K562 (cell line): ENCODE measurements around the gene ETFRF1. TPM values are rescaled to one million over a fixed set of nuclear protein-coding genes. Genes with fewer than 3 reads are reported as not detected.
A peak's percentile ranks its signal among the peaks of the same experiment; 100 is the strongest.

Experiments
- ADNP ChIP-seq: fragments of 200-800 bp; sonication (Bioruptor generic); IDR thresholded peaks from 2 replicates; pipeline ENCODE4 v1.6.1; 2016; ENCODE audit warnings: missing genetic modification characterization, missing compliant biosample characterization
- ARID1B ChIP-seq: fragments of 450-650 bp; IDR thresholded peaks from 2 replicates; pipeline ENCODE4 v1.6.1; 2016; ENCODE audit warnings: antibody characterized with exemption, mild to moderate bottlenecking, inconsistent platforms
- BRD4 ChIP-seq: fragments of 200-600 bp; sonication (generic); IDR thresholded peaks from 2 replicates; pipeline ENCODE4 v1.6.1; 2017; ENCODE audit warnings: inconsistent platforms
- CEBPZ ChIP-seq: fragments of 150-350 bp; IDR thresholded peaks from 2 replicates; pipeline ENCODE4 v1.6.1; 2014; ENCODE audit warnings: low read depth, mild to moderate bottlenecking, low read length, borderline replicate concordance
- COPS2 ChIP-seq: fragments of 450-650 bp; conservative IDR thresholded peaks from 2 replicates; pipeline ENCODE4 v1.6.1; 2016; ENCODE audit warnings: mild to moderate bottlenecking, moderate library complexity
- CXXC5 ChIP-seq: fragments of 250-450 bp; sonication (Bioruptor Pico); IDR thresholded peaks from 2 replicates; pipeline ENCODE4 v1.8.0; 2022; ENCODE audit warnings: inconsistent platforms, mild to moderate bottlenecking, moderate library complexity
- E2F5 ChIP-seq: sonication (generic); formaldehyde crosslinking; IDR thresholded peaks from 2 replicates; pipeline ENCODE4 v1.8.0; 2022; ENCODE audit warnings: mild to moderate bottlenecking, missing genetic modification reagents
- FOXP1 ChIP-seq: sonication (generic); formaldehyde crosslinking; IDR thresholded peaks from 2 replicates; pipeline ENCODE4 v1.8.0; 2022; ENCODE audit warnings: mild to moderate bottlenecking, missing genetic modification reagents
- HDGF ChIP-seq: fragments of 450-650 bp; IDR thresholded peaks from 2 replicates; pipeline ENCODE4 v1.6.1; 2016
- HMG20A ChIP-seq: fragments of 450-650 bp; formaldehyde crosslinking; conservative IDR thresholded peaks from 2 replicates; pipeline ENCODE4 v1.4.0; 2020; ENCODE audit warnings: mild to moderate bottlenecking, mixed read lengths
- MAFF ChIP-seq: IDR thresholded peaks from 2 replicates; pipeline ENCODE4 v1.6.1; 2012; ENCODE audit warnings: low read length, improper control_type of control experiment
- MAFG ChIP-seq: fragments of 450-650 bp; conservative IDR thresholded peaks from 2 replicates; pipeline ENCODE4 v1.6.1; 2016; ENCODE audit warnings: missing genetic modification characterization, missing compliant biosample characterization
- MEIS2 ChIP-seq: fragments of 450-650 bp; IDR thresholded peaks from 2 replicates; pipeline ENCODE4 v1.6.1; 2014; ENCODE audit warnings: mild to moderate bottlenecking; ENCODE audit not compliant: partially characterized antibody
- NCOR1 ChIP-seq: fragments of 450-650 bp; IDR thresholded peaks from 2 replicates; pipeline ENCODE4 v1.6.1; 2016; ENCODE audit warnings: mild to moderate bottlenecking, moderate library complexity
- PHF21A ChIP-seq: fragments of 450-650 bp; IDR thresholded peaks from 2 replicates; pipeline ENCODE4 v1.6.1; 2017; ENCODE audit warnings: low read depth, borderline replicate concordance
- PKNOX1 ChIP-seq: fragments of 450-650 bp; IDR thresholded peaks from 2 replicates; pipeline ENCODE4 v1.6.1; 2016
- PRPF4 ChIP-seq: fragments of 200-400 bp; formaldehyde crosslinking; IDR thresholded peaks from one replicate; pipeline ENCODE4 v1.6.1; 2017; ENCODE audit warnings: low read length, low read depth, mild to moderate bottlenecking; ENCODE audit not compliant: insufficient read depth, poor library complexity, severe bottlenecking
- SMARCA4 ChIP-seq: fragments of 450-650 bp; IDR thresholded peaks from 2 replicates; pipeline ENCODE4 v1.6.1; 2016
- SP1 ChIP-seq: sonication (generic); formaldehyde crosslinking; IDR thresholded peaks from 2 replicates; pipeline ENCODE4 v1.8.1; 2022; ENCODE audit warnings: mild to moderate bottlenecking, missing genetic modification reagents
- SREBF1 ChIP-seq: fragments of 150-350 bp; IDR thresholded peaks from 2 replicates; pipeline ENCODE4 v1.6.1; 2014; ENCODE audit warnings: antibody characterized with exemption, low read depth, low read length, borderline replicate concordance
- THRB ChIP-seq: fragments of 450-650 bp; formaldehyde crosslinking; conservative IDR thresholded peaks from 2 replicates; pipeline ENCODE4 v1.4.0; 2022; ENCODE audit warnings: mild to moderate bottlenecking, missing genetic modification characterization
- ZNF134 ChIP-seq: fragments of 250-450 bp; sonication (Bioruptor Pico); conservative IDR thresholded peaks from 2 replicates; pipeline ENCODE4 v1.4.0; 2020
- ZNF174 ChIP-seq: fragments of 250-450 bp; sonication (Bioruptor Pico); IDR thresholded peaks from 2 replicates; pipeline ENCODE4 v1.4.0; 2020; ENCODE audit warnings: mild to moderate bottlenecking
- ZNF316 ChIP-seq: fragments of 450-650 bp; IDR thresholded peaks from 2 replicates; pipeline ENCODE4 v1.6.1; 2016
- ZNF445 ChIP-seq: fragments of 250-450 bp; sonication (Bioruptor Pico); IDR thresholded peaks from 2 replicates; pipeline ENCODE4 v1.4.0; 2020; ENCODE audit warnings: low read depth, mild to moderate bottlenecking, moderate library complexity
- ZNF586 ChIP-seq: fragments of 450-650 bp; formaldehyde crosslinking; conservative IDR thresholded peaks from 2 replicates; pipeline ENCODE4 v1.4.0; 2020; ENCODE audit warnings: mild to moderate bottlenecking, moderate library complexity
- ZNF695 ChIP-seq: fragments of 450-650 bp; formaldehyde crosslinking; IDR thresholded peaks from 2 replicates; pipeline ENCODE4 v1.4.0; 2020; ENCODE audit warnings: mild to moderate bottlenecking, moderate library complexity
- ZSCAN29 ChIP-seq: fragments of 450-650 bp; IDR thresholded peaks from 2 replicates; pipeline ENCODE4 v1.6.1; 2017
- polyA plus RNA-seq, 8 experiments: library from polyadenylated mRNA; depleted of rRNA in 4 of 8; stranded (reverse) in 5 of 8; unstranded in 3 of 8; fragments of >200 nt; fragmentation: Nextera tagmentation in 2 of 8; fragmentation: Illumina TruSeq in 1 of 8; extraction: Ambion mirVana in 2 of 8; extraction: Trizol in 1 of 8; gene quantifications; 2 replicates each; pipeline versions ENCODE4 v1.2.1 to v1.2.3, GENCODE V29; 2011 to 2014; ENCODE audit warnings: inconsistent platforms in 1 of 8, missing spikeins in 1 of 8
- total RNA-seq, 7 experiments: library from RNA; depleted of rRNA in 6 of 7; stranded (reverse); fragments of >200 nt in 6 of 7; fragmentation: Illumina TruSeq in 2 of 7; extraction: Trizol in 2 of 7; gene quantifications; 2 replicates each; pipeline versions ENCODE4 v1.2.1 to v1.2.3, GENCODE V29; 2011 to 2021; ENCODE audit warnings: low replicate concordance in 1 of 7

Gene ETFRF1
- total and polyA plus RNA-seq, 9 of the 15 experiments (the other 6 are each of a cell fraction or from before 2014, with no cell fraction given), result 16.1 to 107 (median 33.7) TPM

- TF ChIP-seq HMG20A (CRISPR knock-in tag) (no peak), ZNF695 (CRISPR knock-in tag) (no peak), FOXP1 (no peak), ZNF134 (CRISPR knock-in tag) (no peak), ARID1B (peak; percentile 70), SMARCA4 (peak; percentile 34; the same call in 1 of the 2 replicates), SREBF1 (no peak), PHF21A (no peak), PRPF4 (no peak), HDGF (no peak), ZSCAN29 (no peak), NCOR1 (peak; percentile 34; the same call in 1 of the 2 replicates), ZNF316 (peak; percentile 93), MAFF (peak; percentile 68), E2F5 (CRISPR knock-in tag) (no peak), ZNF174 (CRISPR knock-in tag) (no peak), BRD4 (no peak), MAFG (peak; percentile 86), MEIS2 (peak; percentile 29), ADNP (tag) (no peak), CEBPZ (no peak), CXXC5 (CRISPR knock-in tag) (no peak), COPS2 (no peak), SP1 (no peak), ZNF586 (CRISPR knock-in tag) (no peak), ZNF445 (CRISPR knock-in tag) (no peak), THRB (CRISPR knock-in tag) (no peak), PKNOX1 (no peak; the same call in 1 of the 2 replicates)
Observed at GRCh38 chr12:25245491-25245890, 50.5 kb downstream of the ETFRF1 start (continued).
